ENCODE measurements around the gene LIMK2.
"Not testable (repeated sequence)": the region's sequence is repeated elsewhere in the genome, so short reads cannot be mapped to it uniquely, and the experiment has no call there.

Gene LIMK2

DNA sequence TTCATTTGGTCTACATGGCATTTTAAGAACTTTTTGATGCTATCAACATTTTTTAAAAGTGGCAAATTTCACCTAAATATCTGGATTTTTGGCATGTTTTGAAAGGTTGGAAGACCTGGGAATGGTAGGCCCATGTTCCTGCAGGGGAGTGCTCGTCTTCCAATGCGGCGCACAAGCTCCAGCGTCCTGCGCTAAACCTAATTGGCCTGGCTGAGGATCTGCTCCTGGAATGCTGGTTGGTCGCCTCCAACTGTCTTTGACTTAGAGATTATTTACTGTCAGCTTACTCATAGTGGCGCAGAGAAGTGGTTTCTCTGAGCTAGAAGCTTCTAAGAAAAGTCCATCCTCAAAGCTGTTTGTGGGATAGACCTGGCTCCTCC, 626 bp upstream of the LIMK2 start:
- no peak for DNase-seq (ENCODE audit: low read depth)

DNA sequence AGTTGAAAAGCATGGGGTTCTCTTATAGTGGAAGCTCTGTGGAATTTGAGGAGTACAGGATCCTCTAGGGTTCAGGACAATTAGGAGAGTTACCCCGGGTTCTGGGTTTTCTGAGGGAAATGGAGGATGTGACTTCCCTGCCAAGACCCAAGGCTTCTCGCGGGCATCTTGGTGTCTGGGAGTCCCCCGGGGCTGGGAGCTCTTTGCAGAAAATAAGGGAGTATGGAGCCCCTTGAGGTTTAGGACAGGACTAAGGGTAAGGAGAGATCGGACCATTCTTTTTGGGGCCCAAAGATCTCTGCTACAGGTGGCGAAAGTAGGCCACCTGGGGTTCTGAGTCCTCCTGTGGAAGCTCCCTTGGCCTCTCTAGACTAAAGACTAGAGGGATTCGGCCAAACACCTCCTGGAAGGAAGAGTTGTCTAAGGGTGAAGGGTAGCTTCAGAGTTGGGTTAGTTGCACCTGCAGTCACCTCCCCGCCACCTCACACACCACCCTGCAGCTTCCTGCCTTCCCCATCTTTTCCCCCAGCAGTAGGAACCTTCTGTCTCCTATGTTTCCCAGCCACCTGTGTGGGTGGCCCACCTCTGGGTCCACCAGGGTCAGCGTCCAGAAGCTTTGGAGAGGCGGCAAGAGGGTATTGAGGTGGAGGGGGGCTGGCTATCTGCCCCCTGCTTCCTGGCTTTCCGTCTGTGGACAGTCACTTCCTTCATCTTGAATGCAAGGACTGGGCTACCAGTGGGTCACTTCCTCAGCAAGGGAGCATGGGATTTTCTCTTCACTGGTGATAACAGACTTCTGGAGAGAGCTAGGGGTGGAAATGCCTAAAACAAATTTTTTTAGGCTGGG, 908 bp downstream of the LIMK2 start:
- no peak for DNase-seq (ENCODE audit: low read depth)

DNA sequence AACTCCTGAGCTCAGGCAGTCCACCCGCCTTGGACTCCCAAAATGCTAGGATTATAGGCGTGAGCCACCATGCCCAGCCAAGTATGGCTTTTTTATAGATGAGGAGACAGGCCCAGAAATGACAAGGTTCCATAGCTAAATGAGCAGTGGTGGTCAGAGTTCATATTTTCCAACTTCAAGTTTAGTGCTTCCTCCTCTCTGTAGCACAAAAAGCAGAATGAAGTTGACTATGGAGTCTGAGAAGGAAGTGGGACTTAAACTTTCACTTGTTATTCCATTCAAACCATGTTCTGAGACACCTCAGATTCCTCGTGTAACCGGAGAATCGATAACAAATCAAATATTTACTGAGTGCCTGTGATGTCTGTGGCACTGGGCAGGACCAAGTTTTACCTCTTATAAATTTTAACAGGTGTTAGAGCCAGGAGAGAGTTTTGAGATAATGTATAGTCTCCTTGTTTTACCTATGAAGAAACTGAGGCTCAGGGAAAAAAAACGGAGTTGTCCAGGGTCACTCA, 3.0 kb downstream of the LIMK2 start:
- DNase-seq (ENCODE audit: low read depth), result no peak

DNA sequence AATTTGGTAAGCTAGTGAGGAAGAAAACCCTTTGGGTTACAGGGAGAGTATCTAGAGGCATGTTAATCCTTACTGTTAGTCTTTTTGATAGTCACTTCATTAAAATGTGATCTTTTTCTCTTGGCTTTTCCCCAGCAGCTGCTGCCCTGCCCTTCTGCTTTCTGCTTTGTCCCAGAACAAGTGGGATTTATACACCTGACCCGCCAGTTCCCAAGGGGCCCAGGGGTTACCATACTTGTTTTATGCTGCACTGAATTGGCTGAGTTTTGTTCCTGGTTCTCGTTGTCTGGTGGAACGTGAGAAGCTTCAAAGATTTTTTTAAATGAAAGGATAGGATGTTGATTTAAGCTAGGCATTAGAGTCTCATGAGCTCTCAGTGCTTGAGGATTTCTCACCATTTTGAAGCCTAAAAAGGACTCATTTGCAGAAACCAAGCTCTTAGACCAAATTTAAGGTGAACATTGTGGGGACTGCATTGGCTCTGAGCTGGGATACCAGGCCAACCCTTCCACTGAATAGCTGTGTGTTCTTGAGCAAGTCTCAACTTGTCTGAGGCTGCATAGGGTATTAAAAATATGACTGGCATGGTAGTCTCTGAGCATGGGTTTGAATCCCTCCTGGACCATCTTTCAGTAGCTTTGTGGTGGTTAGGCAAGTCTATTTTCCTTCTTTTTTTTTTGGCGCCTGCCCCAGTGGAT, 6.6 kb downstream of the LIMK2 start:
- DNase-seq (ENCODE audit: low read depth), result no peak

DNA sequence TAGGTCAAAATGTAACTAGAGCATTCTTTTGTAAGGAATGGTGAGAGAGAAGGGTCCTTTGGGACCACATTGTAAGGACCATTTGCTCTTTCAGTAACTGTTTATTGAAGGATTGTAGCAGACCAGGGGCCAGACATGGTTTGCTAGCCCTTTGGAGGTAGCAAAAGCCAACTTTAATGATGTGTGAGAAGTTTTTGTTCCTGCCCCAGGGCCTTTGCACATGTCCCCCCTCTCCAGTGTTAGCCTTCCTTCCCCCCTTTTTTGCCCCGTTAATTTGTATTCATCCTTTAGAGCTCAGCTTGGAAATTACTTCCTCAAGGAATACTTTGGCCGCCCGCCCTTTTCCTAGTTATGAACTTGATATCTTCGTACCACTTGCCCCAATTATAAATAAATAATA, 9.0 kb downstream of the LIMK2 start:
- DNase-seq (ENCODE audit: low read depth), result no peak

DNA sequence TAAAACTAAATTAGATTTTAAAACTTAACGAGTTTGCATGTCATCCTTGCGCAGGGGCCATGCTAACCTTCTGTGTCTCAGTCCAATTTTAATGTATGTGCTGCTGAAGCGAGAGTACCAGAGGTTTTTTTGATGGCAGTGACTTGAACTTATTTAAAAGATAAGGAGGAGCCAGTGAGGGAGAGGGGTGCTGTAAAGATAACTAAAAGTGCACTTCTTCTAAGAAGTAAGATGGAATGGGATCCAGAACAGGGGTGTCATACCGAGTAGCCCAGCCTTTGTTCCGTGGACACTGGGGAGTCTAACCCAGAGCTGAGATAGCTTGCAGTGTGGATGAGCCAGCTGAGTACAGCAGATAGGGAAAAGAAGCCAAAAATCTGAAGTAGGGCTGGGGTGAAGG, 10.6 kb downstream of the LIMK2 start:
- no peak for DNase-seq (ENCODE audit: low read depth)

DNA sequence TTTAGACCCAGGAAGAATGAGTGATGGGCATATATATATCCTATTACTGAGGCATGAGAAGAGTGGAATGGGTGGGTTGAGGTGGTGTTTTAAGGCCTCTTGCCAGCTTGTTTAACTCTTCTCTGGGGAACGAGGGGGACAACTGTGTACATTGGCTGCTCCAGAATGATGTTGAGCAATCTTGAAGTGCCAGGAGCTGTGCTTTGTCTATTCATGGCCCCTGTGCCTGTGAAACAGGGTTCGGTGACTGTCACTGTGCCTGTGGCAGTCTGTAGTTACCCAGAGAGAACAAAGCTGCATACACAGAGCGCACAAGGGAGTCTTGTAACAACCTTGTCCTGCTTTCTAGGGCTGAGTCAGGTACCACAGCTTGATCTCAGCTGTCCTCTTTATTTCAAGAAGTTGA, 11.7 kb downstream of the LIMK2 start:
- DNase-seq (ENCODE audit: low read depth), result no peak

DNA sequence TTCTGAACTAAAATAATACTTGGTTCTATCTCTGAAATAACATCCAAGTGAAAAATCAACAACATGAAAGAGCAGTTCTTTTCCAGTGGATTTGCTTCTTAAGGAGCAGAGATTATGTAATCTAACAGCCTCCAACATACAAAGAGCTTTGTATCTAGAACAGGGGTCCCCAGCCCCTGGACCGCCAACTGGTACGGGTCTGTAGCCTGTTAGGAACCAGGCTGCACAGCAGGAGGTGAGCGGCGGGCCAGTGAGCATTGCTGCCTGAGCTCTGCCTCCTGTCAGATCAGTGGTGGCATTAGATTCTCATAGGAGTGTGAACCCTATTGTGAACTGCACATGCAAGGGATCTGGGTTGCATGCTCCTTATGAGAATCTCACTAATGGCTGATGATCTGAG, 12.6 kb downstream of the LIMK2 start:
- DNase-seq (ENCODE audit: low read depth), result not testable (repeated sequence)

DNA sequence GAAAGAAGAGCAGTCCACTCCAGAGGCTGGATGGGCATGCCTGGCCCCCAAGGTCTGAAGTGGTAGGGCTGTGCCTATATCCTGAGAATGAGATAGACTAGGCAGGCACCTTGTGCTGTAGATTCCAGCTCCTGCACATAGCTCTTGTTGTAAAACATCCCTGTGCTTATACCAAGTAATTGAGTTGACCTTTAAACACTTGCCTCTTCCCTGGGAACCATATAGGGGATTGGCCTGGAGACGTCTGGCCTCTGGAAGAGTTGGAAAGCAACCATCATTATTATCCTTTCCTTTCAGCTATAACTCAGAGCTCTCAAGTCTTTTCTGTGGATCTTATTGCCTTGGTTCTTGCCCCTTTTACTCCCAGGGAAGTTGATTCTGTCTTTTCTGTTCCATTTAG, 15.1 kb downstream of the LIMK2 start:
- DNase-seq (ENCODE audit: low read depth), result no peak

DNA sequence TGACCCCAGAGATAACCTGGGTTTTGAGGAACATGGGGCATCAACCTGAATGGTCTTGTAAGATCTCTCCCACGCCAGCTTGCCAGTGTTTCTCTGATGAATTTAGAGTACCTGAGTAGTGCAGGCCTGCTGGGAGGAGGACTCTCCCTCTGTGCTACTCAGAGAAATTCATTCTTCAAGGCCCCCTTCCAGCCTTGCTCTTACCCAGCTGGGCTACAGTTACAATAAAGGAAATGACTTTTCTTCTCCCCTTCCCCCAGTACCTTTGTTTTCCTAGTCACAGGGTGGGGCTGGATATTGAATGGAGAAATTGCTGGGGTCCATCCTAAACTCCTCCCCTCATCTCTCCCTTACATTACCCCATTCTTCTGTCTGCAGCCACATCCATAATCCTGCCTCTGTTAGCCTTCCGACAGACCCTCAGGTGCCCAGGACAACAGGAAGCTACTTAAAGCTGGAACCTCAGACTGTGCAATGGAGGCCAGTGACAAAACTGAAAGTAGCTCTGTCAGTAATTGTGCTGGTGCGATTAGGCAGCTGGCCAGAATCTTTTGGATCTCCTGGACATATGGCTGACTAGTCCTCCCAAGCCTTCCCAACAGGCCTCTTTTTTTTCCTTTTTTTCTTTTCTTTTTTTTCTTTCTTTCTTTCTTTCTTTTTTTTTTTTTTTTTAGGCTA, 17.4 kb downstream of the LIMK2 start:
- no peak for DNase-seq (ENCODE audit: low read depth)

DNA sequence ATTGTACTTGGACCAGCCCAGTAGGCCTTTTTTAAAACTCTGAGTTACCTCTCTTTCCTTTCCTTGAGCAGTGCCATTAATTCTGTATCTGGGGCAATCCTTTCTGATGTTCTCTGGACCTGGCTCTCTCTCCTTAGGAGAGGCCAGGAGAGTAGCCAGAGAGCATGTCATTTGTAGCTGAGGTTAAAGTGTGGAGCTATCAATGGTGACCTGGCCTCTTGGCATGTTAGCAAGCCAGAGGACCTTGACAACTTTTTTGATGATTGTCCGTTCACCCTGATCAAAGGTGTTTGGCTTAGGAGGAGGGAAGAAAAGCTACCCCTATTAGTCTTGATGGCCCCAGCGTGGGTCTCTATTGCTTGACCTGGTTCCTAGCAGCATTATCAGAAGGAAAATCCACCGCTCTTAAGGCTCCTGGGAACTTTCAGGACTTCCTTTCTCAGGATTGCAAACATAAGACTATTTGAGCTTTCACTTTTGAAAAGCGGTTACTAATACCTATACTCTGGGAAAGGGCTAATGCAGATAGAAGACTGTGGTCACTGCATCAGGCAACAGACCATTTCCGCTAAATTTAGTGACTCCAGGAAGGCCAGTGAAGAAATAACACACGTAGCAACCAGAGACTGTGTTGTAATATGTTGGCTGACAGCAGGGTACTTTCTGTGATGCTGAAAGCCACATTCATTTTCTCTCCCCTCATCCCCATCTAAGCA, 18.2 kb downstream of the LIMK2 start:
- DNase-seq (ENCODE audit: low read depth), result no peak

DNA sequence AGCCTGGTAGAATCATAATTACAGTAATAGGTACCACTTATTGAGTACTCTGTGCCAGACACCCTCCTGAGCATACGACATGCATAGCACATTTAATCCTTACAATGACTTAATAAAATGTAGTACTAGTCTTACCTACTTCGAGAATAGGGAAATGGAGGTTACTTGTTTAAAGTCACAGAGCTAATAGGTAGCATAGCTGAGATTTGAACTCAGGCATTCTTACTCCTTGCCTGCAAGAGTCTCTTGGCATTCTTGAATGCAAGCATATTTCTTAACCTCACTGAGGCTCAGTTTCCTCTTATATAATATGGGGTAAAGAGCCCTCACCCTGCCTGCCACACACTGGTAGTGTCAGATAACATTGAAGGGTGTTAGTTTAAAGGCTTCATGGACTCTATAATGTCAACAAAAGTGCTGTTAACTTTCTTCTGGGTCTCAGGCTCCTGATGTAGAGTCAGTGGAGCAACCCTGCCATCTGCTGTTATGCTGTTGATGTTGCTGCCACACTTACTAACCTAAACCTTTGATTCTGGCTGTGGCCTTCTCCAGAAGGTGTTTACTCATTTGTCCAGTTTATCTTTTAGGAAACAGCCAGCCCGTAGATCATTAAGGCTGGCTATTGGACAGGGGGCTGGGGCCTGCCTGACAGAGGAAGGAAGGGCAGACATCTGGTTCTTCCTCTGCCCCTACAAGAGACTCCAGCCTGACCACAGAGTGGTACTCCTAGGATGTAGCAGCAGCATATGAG, 18.9 kb downstream of the LIMK2 start:
- peak; percentile 46 for DNase-seq (ENCODE audit: low read depth)

DNA sequence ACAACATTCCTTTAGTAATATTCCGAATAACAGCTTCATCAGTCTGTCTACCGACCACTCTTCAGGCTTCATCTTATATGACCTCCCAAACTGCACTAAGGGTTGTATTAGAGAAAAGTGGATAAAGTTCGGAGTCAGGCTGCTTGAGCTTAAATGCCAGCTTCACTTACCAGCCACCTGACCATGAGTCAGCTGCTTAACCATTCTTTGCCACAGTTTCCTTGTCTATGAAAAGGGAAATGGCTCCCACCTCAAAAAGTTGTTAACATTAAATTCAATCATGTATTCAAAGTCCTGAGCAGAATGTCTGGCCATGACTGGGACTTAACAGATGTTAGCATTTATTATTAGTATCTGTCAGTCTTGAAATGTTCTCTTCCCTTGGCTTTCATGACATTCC, 20.9 kb downstream of the LIMK2 start:
- no peak for DNase-seq (ENCODE audit: low read depth)

DNA sequence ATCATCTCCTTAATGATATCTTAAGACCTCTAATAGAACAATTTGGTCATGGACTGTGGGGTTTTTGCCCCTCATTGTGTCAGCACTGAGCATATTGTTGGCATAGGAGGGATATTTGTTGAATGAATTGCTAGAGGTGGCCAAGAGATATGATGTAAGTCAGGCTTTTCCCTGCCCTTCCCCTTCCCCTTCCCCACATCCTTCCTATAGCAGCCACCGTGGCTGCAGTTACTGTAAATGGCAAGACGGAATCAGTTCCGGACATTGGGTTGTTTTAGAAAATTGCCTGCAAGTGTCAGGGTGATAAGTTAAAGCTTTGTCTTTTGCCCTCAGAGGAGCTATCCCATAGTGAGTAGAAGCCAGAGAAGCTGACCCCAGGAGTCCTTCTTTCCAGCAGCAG, 23.0 kb downstream of the LIMK2 start:
- DNase-seq (ENCODE audit: low read depth), result no peak

DNA sequence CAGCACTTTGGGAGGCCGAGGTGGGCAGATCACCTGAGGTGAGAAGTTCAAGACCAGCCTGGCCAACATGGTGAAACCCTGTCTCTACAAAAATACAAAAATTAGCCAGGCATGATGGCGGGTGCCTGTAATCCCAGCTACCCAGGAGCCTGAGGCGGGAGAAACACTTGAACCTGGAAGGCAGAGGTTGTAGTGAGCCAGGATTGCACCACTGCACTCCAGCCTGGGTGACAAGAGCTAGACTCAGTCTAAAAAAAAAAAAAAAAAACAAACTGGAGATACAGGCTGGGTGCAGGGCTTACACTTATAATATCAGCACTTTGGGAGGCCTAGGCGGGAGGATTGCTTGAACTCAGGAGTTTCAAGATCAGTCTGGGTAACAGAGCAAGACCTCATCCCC, 23.9 kb downstream of the LIMK2 start:
- not testable (repeated sequence) for DNase-seq (ENCODE audit: low read depth)

DNA sequence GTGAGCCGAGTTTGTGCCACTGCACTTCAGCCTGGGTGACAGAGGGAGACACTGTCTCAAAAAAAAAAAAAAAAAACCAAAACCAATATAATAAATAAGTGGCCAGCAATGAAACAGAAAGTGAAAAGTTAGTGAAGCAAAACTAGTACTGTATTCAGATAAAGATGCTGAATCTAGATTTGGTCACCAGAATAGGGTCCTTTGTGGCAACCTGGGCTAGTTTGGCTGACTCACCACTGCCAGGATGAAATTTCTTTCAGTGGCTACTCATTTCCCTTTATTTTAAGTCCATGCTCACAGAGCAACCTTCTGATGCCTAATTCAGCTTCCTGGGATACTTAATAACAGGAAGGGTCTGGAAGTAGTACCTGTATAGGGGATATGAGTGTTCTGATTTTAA, 26.0 kb downstream of the LIMK2 start:
- DNase-seq (ENCODE audit: low read depth), result no peak

DNA sequence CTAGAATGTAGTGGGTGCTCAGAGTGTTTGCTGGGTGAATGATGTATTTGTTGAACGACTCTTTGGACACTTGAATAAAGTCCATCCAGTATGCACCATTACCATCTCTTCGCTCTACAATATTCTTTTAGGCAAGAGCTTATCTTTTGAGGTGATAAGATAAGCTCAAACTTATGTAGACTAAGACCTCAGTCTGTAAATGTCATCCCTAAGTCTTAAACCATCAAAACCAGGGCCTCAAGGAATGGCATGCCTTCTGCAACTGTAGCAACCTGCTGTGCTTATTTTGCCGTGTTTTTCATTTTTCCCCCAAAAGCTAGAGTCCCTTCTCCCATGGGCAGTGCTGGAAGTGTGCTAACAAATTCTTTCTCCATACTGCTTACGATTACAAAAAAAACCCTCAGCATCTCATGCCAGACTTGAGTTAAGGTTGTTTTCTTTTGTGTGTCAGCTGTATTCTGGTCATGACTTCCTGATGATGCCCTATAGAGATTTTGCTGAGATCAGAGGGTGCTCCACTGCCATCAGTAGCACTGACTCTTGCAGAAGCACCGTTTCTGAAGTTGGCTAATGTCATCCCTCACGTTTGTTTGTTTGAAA, 27.8 kb downstream of the LIMK2 start:
- DNase-seq (ENCODE audit: low read depth), result no peak

DNA sequence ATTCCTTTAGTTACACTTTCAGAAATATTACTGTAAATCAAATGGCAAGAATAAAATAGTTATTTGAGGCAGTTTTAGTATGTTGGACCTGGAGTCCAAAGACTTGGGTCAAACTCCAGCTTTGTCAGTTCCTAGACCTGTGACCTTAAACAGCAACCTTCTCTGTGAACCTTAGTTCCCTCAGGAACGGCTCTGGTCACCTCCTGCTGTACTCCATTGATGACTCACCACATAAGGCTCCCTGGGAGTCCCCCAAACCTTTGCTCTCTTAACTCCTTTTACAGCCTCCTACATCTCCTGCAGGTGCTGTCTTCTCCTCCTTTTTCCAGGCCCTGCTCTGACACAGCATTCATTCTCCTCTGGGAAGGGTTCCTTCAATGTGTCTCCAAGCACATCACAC, 29.1 kb downstream of the LIMK2 start:
- no peak for DNase-seq (ENCODE audit: low read depth)

DNA sequence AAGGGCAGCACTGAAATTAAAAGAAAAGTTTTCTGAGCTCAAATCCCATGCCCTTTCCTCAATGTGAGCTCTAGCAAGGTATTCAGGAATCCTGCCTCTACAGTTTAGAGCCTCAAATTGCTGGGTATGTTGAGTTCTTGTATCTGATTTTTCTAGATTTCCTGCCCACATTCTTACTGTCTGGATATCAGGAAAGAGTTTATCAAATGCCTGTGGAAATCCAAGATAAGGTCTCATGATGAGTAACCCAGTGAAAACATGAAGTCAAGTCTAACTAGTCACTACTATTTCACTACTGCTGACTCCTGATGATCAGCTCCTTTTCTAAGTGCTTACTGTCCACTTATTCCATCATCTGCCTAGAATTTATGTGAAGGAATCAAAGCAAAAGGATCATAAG, 29.8 kb downstream of the LIMK2 start:
- no peak for DNase-seq (ENCODE audit: low read depth)

DNA sequence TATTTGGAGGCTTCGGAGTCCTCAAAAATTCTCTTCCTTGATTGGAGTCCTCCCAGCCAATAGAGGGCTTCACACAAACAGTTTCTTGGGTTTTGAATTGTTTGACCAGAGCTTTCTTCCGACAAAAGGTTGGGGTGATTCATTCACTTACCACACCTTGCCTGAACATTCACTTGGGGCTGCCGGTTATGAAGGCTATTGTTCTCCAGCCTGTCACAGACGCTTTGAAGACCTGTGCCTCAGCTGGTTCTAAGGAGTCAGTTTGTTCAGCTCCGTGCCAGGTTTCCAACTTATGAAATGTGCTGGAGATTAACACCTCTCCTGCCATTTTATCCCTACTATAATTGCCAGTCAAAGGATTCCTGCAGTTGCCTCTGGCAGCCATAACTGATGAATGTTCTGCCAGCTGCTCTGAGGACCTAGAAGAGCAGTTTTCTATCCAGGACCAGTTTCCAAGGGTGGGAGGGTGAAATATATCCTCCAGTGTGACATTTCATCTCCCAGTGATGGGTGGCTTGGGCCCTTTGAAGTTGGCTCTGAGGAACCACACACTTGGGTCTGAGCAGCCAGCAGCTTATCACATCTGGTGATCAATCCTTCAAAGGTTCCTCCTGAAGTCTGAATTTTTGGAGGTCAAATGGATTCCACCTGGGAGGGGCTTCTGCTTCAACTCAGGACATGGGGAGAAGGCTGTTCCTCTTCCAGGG, 31.4 kb downstream of the LIMK2 start:
- DNase-seq (ENCODE audit: low read depth), result no peak

Data from fibroblast of the conjunctiva (primary cell).